HCT116 (cell line): ENCODE data around the gene NKX6-1. TPM values are rescaled to one million over a fixed set of nuclear protein-coding genes. Genes with fewer than 3 reads are reported as not detected.

Source experiments
- ATAC-seq: fragments of 200-7000 bp; cut with Tn5 transposase; 2 replicates; pipeline ENCODE4 v1.9.1; 2020; ENCODE audit warnings: mild to moderate bottlenecking, moderate library complexity
- BruUV-seq: library from RNA; stranded (reverse); fragments of 400-500 nt; replicated peaks from 2 replicates; lab custom pipeline; 2021; lab: Mats Ljungman, UMichigan
- CTCF ChIA-PET: fragments of 300-600 bp; sonication (Branson Sonifier 250); formaldehyde crosslinking; loops from one replicate; lab custom pipeline; 2021; ENCODE audit warnings: antibody characterized with exemption; lab: Charles Lee
- POLR2A ChIA-PET: fragments of 300-600, 350-600 bp; sonication (Branson Sonifier 250); formaldehyde crosslinking; loops from one replicate; lab custom pipeline; 2021; ENCODE audit warnings: antibody characterized with exemption; lab: Charles Lee
- RAD21 ChIA-PET, 2 experiments: fragments of 300-600 bp; sonication (Branson Sonifier 250); formaldehyde crosslinking; loops; one replicate each; lab custom pipeline; 2023; ENCODE audit warnings: low total read pairs in 2 of 2; ENCODE audit not compliant: uncharacterized antibody in 2 of 2, unreplicated experiment in 2 of 2, low non-redundant PET in 1 of 2; lab: Charles Lee
- DNase-seq: peaks from one replicate; pipeline ENCODE4 v3.0.0-alpha.2; 2010; ENCODE audit warnings: low read depth, low spot score
- H2AFZ ChIP-seq: fragments of 200-600 bp; shearing (Covaris generic), sonication (generic); 2 replicates; pipeline ENCODE4 v1.6.1; 2017; ENCODE audit warnings: low read depth, mixed run types, mixed read lengths, antibody characterized with exemption, low read length; ENCODE audit not compliant: poor library complexity, severe bottlenecking
- H3K27ac ChIP-seq: 2 replicates; pipeline ENCODE4 v1.5.1; 2012; ENCODE audit warnings: low read depth, low read length
- H3K27me3 ChIP-seq: fragments of 200-600 bp; sonication (generic); 2 replicates; pipeline ENCODE4 v1.6.1; 2016; ENCODE audit warnings: mixed run types, low read length, mixed read lengths; ENCODE audit not compliant: insufficient read depth
- H3K36me3 ChIP-seq, 2 experiments: fragments of 200-500 bp in 1 of 2; fragments of 200-600 bp in 1 of 2; sonication (Bioruptor generic) in 1 of 2; sonication (generic) in 1 of 2; 2 replicates each; pipeline versions ENCODE4 v1.5.1 to v1.6.1; 2014 to 2016; ENCODE audit warnings: low read length in 2 of 2, inconsistent platforms in 1 of 2, mixed read lengths in 1 of 2, mixed run types in 1 of 2; ENCODE audit not compliant: insufficient read depth in 2 of 2, control insufficient read depth in 1 of 2
- H3K4me1 ChIP-seq, 2 experiments: fragments of 200-600 bp in 1 of 2; sonication (generic) in 1 of 2; 2 replicates each; pipeline versions ENCODE4 v1.5.1 to v1.6.1; 2012 to 2017; ENCODE audit warnings: low read length in 2 of 2, inconsistent platforms in 1 of 2, mild to moderate bottlenecking in 1 of 2, mixed read lengths in 1 of 2, mixed run types in 1 of 2, moderate library complexity in 1 of 2; ENCODE audit not compliant: insufficient read depth in 2 of 2, control insufficient read depth in 1 of 2
- H3K4me2 ChIP-seq: fragments of 200-600 bp; sonication (generic); 2 replicates; pipeline ENCODE4 v1.6.1; 2017; ENCODE audit warnings: mixed run types, low read length, mixed read lengths
- H3K4me3 ChIP-seq, 2 experiments: fragments of 200-600 bp in 1 of 2; sonication (generic) in 1 of 2; replicated peaks in 1 of 2; 2 replicates each; pipeline ENCODE4 v1.5.1; 2011 to 2016; ENCODE audit warnings: low read length in 2 of 2, control low read depth in 1 of 2, low read depth in 1 of 2, mild to moderate bottlenecking in 1 of 2, mixed read lengths in 1 of 2, mixed run types in 1 of 2
- H3K79me2 ChIP-seq: fragments of 200-600 bp; sonication (generic); 2 replicates; pipeline ENCODE4 v1.6.1; 2017; ENCODE audit warnings: mild to moderate bottlenecking, mixed run types, low read length, moderate library complexity, mixed read lengths; ENCODE audit not compliant: insufficient read depth
- H3K9ac ChIP-seq: fragments of 200-600 bp; sonication (generic); 2 replicates; pipeline ENCODE4 v1.6.1; 2016; ENCODE audit warnings: low read length, mixed read lengths
- H3K9me2 ChIP-seq: fragments of 200-600 bp; sonication (generic), shearing (Covaris generic); 2 replicates; pipeline ENCODE4 v1.6.1; 2017; ENCODE audit warnings: mixed run types, mild to moderate bottlenecking, moderate library complexity; ENCODE audit not compliant: insufficient read depth
- H3K9me3 ChIP-seq, 2 experiments: fragments of 200-500 bp in 1 of 2; fragments of 200-600 bp in 1 of 2; sonication (Bioruptor generic) in 1 of 2; sonication (generic) in 1 of 2; 2 replicates each; pipeline ENCODE4 v1.6.1; 2014 to 2017; ENCODE audit warnings: low read length in 2 of 2, mixed read lengths in 2 of 2, inconsistent platforms in 1 of 2, low read depth in 1 of 2, mild to moderate bottlenecking in 1 of 2, mixed run types in 1 of 2, moderate library complexity in 1 of 2; ENCODE audit not compliant: control insufficient read depth in 1 of 2, insufficient read depth in 1 of 2
- H4K20me1 ChIP-seq: fragments of 200-600 bp; sonication (generic), shearing (Covaris generic); 2 replicates; pipeline ENCODE4 v1.6.1; 2017; ENCODE audit warnings: mixed run types, mild to moderate bottlenecking, moderate library complexity; ENCODE audit not compliant: insufficient read depth
- ATF3 ChIP-seq: IDR thresholded peaks from 2 replicates; pipeline ENCODE4 v1.6.1; 2012
- CEBPB ChIP-seq: IDR thresholded peaks from 2 replicates; pipeline ENCODE4 v1.6.1; 2012; ENCODE audit warnings: low read depth
- CTCF ChIP-seq, 3 experiments: fragments of 200-600 bp in 1 of 3; sonication (generic) in 1 of 3; IDR thresholded peaks in 2 of 3; conservative IDR thresholded peaks in 1 of 3; 2 replicates each; pipeline ENCODE4 v1.5.1; 2012 to 2017; ENCODE audit warnings: low read depth in 2 of 3, low read length in 2 of 3, antibody characterized with exemption in 1 of 3, borderline replicate concordance in 1 of 3, control low read depth in 1 of 3, mild to moderate bottlenecking in 1 of 3, mixed read lengths in 1 of 3, mixed run types in 1 of 3, moderate library complexity in 1 of 3; ENCODE audit not compliant: insufficient read depth in 1 of 3
- ELF1 ChIP-seq: IDR thresholded peaks from 2 replicates; pipeline ENCODE4 v1.6.1; 2012; ENCODE audit warnings: low read depth, borderline replicate concordance
- EZH2phosphoT487 ChIP-seq: fragments of 200-600 bp; IDR thresholded peaks from 2 replicates; pipeline ENCODE4 v1.6.1; 2018; ENCODE audit warnings: antibody characterized with exemption, borderline replicate concordance
- FOSL1 ChIP-seq: IDR thresholded peaks from 2 replicates; pipeline ENCODE4 v1.6.1; 2012; ENCODE audit warnings: low read depth
- MAX ChIP-seq: IDR thresholded peaks from 2 replicates; pipeline ENCODE4 v1.6.1; 2012
- POLR2A ChIP-seq: IDR thresholded peaks from 2 replicates; pipeline ENCODE4 v1.7.0; 2011; ENCODE audit warnings: borderline replicate concordance; ENCODE audit not compliant: insufficient read depth, insufficient read length; ENCODE audit errors: extremely low read depth
- RAD21 ChIP-seq: IDR thresholded peaks from 2 replicates; pipeline ENCODE4 v1.6.1; 2012; ENCODE audit warnings: low read depth, mild to moderate bottlenecking
- SIN3A ChIP-seq: IDR thresholded peaks from 2 replicates; pipeline ENCODE4 v1.6.1; 2012; ENCODE audit warnings: low read depth
- SP1 ChIP-seq: IDR thresholded peaks from 2 replicates; pipeline ENCODE4 v1.6.1; 2012; ENCODE audit warnings: low read depth
- SRF ChIP-seq: IDR thresholded peaks from 2 replicates; pipeline ENCODE4 v1.6.1; 2012; ENCODE audit warnings: low read depth
- TCF7L2 ChIP-seq: IDR thresholded peaks from 2 replicates; pipeline ENCODE4 v1.7.0; 2011; ENCODE audit warnings: borderline replicate concordance, inconsistent platforms; ENCODE audit not compliant: insufficient read depth, insufficient read length; ENCODE audit errors: extremely low read depth
- YY1 ChIP-seq: IDR thresholded peaks from 2 replicates; pipeline ENCODE4 v1.6.1; 2011; ENCODE audit warnings: low read length, low read depth, moderate library complexity, mild to moderate bottlenecking; ENCODE audit not compliant: insufficient replicate concordance; ENCODE audit errors: extremely low read depth
- ZBTB33 ChIP-seq: IDR thresholded peaks from 2 replicates; pipeline ENCODE4 v1.6.1; 2011; ENCODE audit warnings: mild to moderate bottlenecking, low read length, moderate library complexity; ENCODE audit not compliant: insufficient replicate concordance; ENCODE audit errors: extremely low read depth
- ZFX ChIP-seq: fragments of 450-650 bp; IDR thresholded peaks from 2 replicates; pipeline ENCODE4 v1.6.1; 2017
- intact Hi-C: fragments of 100-400 bp; cut with micrococcal nuclease; formaldehyde crosslinking; loops from 2 replicates; pipeline ENCODE4 v1.10.0; 2022
- total RNA-seq: library from RNA; stranded (reverse); gene quantifications from one replicate; pipeline ENCODE4 v1.2.1, GENCODE V29; 2021; ENCODE audit not compliant: unreplicated experiment

The NKX6-1 gene
- total RNA-seq, 1 experiment from 2014 or later = 4.2 TPM

GRCh38 chr4:84495118-84495793, 3.8 kb downstream of the NKX6-1 start:
- intact Hi-C loops = no loop called here
- H3K9ac ChIP-seq = no peak overlapping the region
- no peaks in the 10 kb centered on the region for H4K20me1 ChIP-seq
- no peaks in the 10 kb centered on the region for H3K9me3 ChIP-seq
- POLR2A ChIA-PET = no interaction called here
- H3K79me2 ChIP-seq = no peaks in the 10 kb centered on the region
- peaks cover 0 to 14% of the 10 kb centered on the region in 2 experiments; a peak in 1 of 4 replicates for H3K4me1 ChIP-seq
- H3K4me2 ChIP-seq = no peak overlapping the region
- TF ChIP-seq EZH2phosphoT487 (no peak), ATF3 (no peak), POLR2A (no peak), TCF7L2 (no peak), FOSL1 (no peak), MAX (no peak), RAD21 (no peak), SP1 (no peak), ZFX (no peak), ZBTB33 (no peak), CEBPB (no peak), SRF (no peak), YY1 (no peak), SIN3A (no peak), CTCF (IDR thresholded peaks at IDR 0.05 in 2 of 3, conservative IDR thresholded peaks at IDR 0.05 in 1 of 3; ENCODE audit: borderline replicate concordance in 1 of 3, insufficient read depth in 1 of 3, low read depth in 2 of 3, low read length in 2 of 3) (no peak), ELF1 (no peak)
- RAD21 ChIA-PET = no interaction called here
- no TSS peak for BruUV-seq
- H3K27me3 ChIP-seq = no peaks in the 10 kb centered on the region
- no peak overlapping the region for H2AFZ ChIP-seq
- no peaks in the 10 kb centered on the region for H3K9me2 ChIP-seq
- ATAC-seq (no peak), DNase-seq (no peak)
- no peak overlapping the region for H3K4me3 ChIP-seq
- peaks cover 0 to 3% of the 10 kb centered on the region in 2 experiments; a peak in 1 of 4 replicates for H3K36me3 ChIP-seq
- no peak overlapping the region for H3K27ac ChIP-seq
- CTCF ChIA-PET = no interaction called here
